Measurements from ENCODE around the gene BLZF1.

Gene BLZF1

GRCh38 chr1:169426174-169426705 is 58.2 kb downstream of the BLZF1 start:
- peaks cover 15% of the 10 kb centered on the region for H3K27me3 ChIP-seq (ENCODE audit: control insufficient read depth, insufficient read depth, low read length)
- H3K36me3 ChIP-seq (ENCODE audit: control insufficient read depth, insufficient read depth, low read length): no peaks in the 10 kb centered on the region
- H3K9me3 ChIP-seq (ENCODE audit: control insufficient read depth, low read length): no peaks in the 10 kb centered on the region
- H3K4me1 ChIP-seq (ENCODE audit: control insufficient read depth, insufficient read depth, low read length): peaks cover 6% of the 10 kb centered on the region
- no peak overlapping the region for H3K4me3 ChIP-seq (ENCODE audit: low read length)
- no peak overlapping the region for H3K9ac ChIP-seq (ENCODE audit: low read length)

GRCh38 chr1:169427081-169427641 is 59.2 kb downstream of the BLZF1 start, which contains the start of gene CCDC181:
Gene CCDC181, minus strand, starts transcription at chr1:169427474. Its CDS starts 2,547 bp downstream, at chr1:169424927.
- H3K27me3 ChIP-seq (ENCODE audit: control insufficient read depth, insufficient read depth, low read length): peaks cover 15% of the 10 kb centered on the region
- H3K4me3 ChIP-seq (ENCODE audit: low read length): peak within 1 kb of the TSS; percentile 33
- H3K9ac ChIP-seq (ENCODE audit: low read length): no peak within 1 kb of the TSS
- H3K9me3 ChIP-seq (ENCODE audit: control insufficient read depth, low read length): no peaks in the 10 kb centered on the region
- H3K4me1 ChIP-seq (ENCODE audit: control insufficient read depth, insufficient read depth, low read length): peaks cover 6% of the 10 kb centered on the region
- H3K36me3 ChIP-seq (ENCODE audit: control insufficient read depth, insufficient read depth, low read length): no peaks in the 10 kb centered on the region
